Epidermal melanocyte (primary cell): ENCODE data around the gene TXNRD2.

Source experiments
- DNase-seq: peaks from one replicate; pipeline ENCODE4 v3.0.0; 2011; ENCODE audit warnings: low spot score; ENCODE audit not compliant: insufficient read length

The TXNRD2 gene

GRCh38 chr22:19877626-19878339 lies 63.8 kb downstream of the TXNRD2 start:
- DNase-seq, result no peak

DNA sequence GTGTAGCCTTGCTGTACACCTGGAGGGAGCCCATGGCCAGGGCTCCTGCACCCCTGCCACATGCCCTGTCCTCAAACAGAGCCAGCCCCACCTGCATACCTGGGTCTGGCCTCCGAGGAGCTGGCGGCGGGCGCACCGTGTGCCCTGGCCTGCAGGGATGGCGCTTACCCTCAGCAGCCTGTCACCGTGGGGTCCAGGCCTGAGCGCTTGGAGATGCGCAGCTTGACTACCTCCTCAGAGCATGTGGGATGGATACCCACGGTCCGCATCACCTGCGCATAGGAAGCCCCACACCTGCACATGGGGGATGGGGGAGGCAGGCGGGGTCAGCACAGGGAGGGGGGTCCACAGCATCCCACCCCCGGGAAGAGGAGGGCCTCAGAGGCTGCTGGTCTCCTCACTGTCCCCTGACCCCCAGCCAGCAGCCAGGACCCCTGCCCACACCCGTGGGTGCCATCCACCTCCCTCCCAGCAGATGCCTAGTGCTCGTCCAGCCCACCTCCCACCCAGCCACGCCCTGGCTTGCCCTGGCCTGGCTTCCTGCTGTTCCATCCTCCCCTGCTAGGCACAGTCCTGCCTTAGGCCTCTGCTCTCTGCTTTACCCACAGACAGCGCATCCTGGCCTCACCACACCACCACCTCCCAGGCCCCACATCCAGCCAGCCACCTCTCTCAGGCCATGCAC lies 64.5 kb downstream of the TXNRD2 start:
- no peak for DNase-seq

- DNase-seq, result no peak
Observed at GRCh38 chr22:19876314-19876940, 65.2 kb downstream of the TXNRD2 start.

GRCh38 chr22:19875531-19876313 lies 65.9 kb downstream of the TXNRD2 start:
- no peak for DNase-seq

- DNase-seq, result no peak
Observed at GRCh38 chr22:19875061-19875530, 66.5 kb downstream of the TXNRD2 start.

GRCh38 chr22:19874307-19875060 lies 67.1 kb downstream of the TXNRD2 start:
- no peak for DNase-seq

- DNase-seq, result no peak
Observed at GRCh38 chr22:19873960-19874306, 67.7 kb downstream of the TXNRD2 start.

GRCh38 chr22:19873138-19873959 lies 68.3 kb downstream of the TXNRD2 start:
- no peak for DNase-seq

DNA sequence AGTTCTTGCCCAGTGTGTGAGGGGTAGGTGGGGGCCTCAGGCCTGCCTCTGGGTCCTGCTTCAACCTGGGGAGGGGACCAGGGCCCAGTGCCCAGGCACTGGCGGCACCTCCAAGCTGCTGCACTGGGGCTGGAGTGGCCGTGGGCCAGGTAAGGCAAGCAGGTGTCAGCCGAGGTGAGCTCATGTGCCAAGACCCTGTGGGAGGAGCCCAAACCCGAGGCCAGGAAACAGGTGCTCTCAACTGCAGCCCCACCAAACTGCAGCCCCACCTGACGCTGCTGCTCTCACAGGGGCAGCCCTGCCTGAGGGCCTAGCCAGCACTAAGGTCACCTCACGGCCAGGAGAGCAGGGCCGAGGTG lies 68.9 kb downstream of the TXNRD2 start:
- no peak for DNase-seq

GRCh38 chr22:19871845-19872778 lies 69.5 kb downstream of the TXNRD2 start:
- DNase-seq, result no peak

DNA sequence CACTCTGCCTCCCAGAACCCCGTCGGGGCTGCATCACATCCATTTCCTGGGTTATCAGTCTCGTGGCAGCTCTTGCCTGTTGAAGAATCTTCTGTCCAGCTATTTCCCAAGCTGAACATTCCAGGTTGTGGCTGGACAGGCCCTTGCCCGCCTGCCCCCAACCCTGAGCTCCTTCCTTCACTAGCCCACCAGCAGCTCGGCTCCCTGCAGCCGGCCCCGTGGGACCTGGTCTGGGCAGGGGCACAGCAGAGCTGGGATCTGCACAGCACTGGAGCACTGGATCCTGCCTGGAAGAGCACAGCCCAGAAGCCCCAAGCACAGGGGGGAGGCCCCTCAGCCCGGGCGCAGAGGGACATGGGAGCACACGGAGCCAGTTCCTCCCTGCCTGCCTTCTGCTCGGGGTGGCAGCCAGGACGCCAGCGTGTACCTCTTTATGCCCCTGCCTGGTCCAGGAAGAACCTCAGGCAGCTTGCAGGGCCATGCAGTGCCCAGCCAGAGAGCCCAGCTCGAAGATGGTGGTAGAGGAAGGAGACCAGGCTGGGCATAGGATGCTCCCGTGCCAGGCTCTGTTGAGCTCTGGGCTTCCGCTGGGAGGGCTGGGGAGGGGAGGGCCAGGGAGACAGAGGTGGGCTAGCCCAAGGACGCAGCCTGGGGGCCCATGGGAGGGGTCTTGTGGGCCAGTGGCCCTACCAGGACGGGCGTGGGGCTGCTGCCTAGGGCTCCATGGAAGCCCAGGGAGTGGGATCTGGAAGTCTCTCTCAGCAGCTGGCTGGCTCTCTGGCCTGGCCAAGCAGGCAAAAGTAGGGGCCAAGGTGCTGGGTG lies 70.4 kb downstream of the TXNRD2 start:
- no peak for DNase-seq

GRCh38 chr22:19870153-19871022 lies 71.2 kb downstream of the TXNRD2 start:
- DNase-seq, result no peak

DNA sequence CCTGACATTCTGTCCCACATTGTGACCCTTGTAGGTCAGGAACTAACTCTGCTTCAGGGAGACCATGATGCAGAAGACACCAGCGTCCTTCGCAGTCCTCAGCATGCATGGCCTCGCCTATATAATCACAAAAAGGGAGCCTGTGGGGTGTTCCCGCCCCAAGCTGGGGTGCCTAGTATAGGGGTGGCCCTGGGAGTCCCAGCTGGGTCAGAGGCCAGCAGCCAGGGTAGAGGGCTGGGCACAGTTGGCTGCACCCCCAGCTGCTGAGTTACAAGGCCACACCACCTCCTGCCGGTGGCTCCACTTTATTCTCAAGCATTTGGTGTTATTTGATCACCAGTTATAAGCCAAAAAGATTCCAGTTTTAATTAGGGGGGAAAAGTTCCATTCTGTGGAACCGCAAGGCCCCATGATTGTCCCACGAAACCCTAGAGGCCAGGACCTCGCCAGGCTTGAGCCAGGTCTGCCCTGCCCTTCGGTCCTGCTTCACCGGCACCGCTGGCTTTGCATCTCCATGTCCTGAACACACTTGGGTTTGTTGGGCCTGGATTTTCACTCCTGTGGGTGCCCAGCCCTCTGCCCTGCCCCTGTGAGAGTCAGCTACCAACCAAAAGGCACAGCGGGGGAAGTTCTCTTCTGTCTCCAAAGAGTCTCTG lies 72.0 kb downstream of the TXNRD2 start:
- no peak for DNase-seq

DNA sequence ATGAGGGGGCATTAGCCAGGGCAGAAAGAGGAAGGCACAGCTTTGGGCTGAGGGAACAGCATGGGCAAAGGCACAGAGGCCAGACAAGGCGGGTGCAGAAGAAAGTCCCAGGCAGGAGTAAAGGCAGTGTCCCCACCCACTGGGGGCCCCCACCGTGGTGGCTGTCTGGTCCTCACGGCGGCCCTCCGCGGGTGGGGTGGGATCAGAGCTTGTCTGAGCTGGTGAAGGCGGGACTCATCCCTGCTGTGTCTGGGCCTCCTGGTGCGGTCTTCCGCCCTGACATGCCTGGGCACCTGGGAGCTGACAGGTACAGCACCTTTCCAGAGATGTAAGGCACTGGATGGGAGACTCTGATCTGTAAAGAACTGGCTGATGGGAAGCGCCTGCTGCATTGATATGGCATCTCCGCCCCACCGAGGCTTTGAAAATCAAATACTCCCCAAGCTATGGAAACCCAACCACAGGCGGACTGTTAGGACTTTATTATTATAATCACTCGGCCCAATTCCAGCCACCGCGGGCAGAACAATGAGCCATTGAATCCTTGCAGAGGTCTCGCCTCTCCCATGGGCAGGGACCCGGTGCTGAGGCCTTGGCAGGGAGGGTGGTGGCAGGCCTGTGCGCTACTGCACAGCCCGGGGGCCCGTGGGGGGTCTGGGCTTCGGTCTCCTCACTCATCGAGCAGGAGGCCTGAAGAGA lies 72.7 kb downstream of the TXNRD2 start:
- no peak for DNase-seq

- DNase-seq, result no peak
Observed at GRCh38 chr22:19868333-19868732, 73.3 kb downstream of the TXNRD2 start.

GRCh38 chr22:19867617-19868016 lies 74.0 kb downstream of the TXNRD2 start:
- no peak for DNase-seq
